Stimulated activated CD8-positive, alpha-beta memory T cell treated with anti-CD3 and anti-CD28 coated beads, Interleukin-15, amount 100 ng/mL, for 48 hours (primary cell): Measurements from ENCODE around the gene PLEKHG4.

Source experiments
- DNase-seq, 2 donors: peaks; one replicate each; pipeline ENCODE4 v3.0.0-alpha.2; 2020; ENCODE audit warnings: low read depth in 2 of 2

Gene PLEKHG4

DNA sequence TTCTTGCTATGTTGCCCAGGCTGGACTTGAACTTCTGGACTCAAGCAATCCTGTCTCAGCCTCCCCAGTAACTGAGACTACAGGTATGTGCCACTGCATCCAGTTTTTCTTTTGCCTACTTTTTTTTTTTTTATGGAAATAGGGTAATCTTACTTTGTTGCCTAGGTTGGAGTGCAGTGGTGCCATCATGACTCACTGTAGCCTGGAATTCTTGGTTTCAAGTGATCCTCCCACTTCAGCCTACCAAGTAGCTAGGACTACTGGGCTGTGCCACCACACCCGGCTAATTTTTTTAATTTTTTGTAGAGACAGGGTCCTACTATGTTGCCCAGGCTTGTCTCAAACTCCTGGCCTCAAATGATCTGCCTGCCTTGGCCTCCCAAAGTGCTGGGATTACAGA lies 57.3 kb downstream of the PLEKHG4 start:
- no peak for DNase-seq
